HUES64 (cell line): ENCODE data around the gene ONECUT3.
"Not testable (repeated sequence)": the region's sequence is repeated elsewhere in the genome, so short reads cannot be mapped to it uniquely, and the experiment has no call there.

Experiments used
- H3K27ac ChIP-seq: 2 replicates; pipeline ENCODE4 v1.7.0; 2013; ENCODE audit warnings: low read depth, low read length, inconsistent platforms
- H3K27me3 ChIP-seq: 2 replicates; pipeline ENCODE4 v1.6.1; 2013; ENCODE audit warnings: mild to moderate bottlenecking, low read length; ENCODE audit not compliant: insufficient read depth
- H3K36me3 ChIP-seq: 2 replicates; pipeline ENCODE4 v1.6.1; 2013; ENCODE audit warnings: mild to moderate bottlenecking, low read length; ENCODE audit not compliant: insufficient read depth
- H3K4me1 ChIP-seq: 2 replicates; pipeline ENCODE4 v1.6.1; 2013; ENCODE audit warnings: mild to moderate bottlenecking, low read length, moderate library complexity; ENCODE audit not compliant: insufficient read depth
- H3K4me3 ChIP-seq: 2 replicates; pipeline ENCODE4 v1.5.1; 2013; ENCODE audit warnings: mild to moderate bottlenecking, low read length, moderate library complexity
- H3K9ac ChIP-seq: 2 replicates; pipeline ENCODE4 v1.6.1; 2013; ENCODE audit warnings: mild to moderate bottlenecking, low read depth, low read length
- H3K9me3 ChIP-seq: 2 replicates; pipeline ENCODE4 v1.6.1; 2013; ENCODE audit warnings: low read depth, low read length; ENCODE audit not compliant: insufficient read depth
- WGBS: fragments of 150-250, 120-280 bp; methylation state at CpG from one replicate; pipeline ENCODE4 v1.1.7; 2013; ENCODE audit warnings: missing lambda C conversion rate; 5-methylcytosine and 5-hydroxymethylcytosine counted together

The ONECUT3 gene

DNA sequence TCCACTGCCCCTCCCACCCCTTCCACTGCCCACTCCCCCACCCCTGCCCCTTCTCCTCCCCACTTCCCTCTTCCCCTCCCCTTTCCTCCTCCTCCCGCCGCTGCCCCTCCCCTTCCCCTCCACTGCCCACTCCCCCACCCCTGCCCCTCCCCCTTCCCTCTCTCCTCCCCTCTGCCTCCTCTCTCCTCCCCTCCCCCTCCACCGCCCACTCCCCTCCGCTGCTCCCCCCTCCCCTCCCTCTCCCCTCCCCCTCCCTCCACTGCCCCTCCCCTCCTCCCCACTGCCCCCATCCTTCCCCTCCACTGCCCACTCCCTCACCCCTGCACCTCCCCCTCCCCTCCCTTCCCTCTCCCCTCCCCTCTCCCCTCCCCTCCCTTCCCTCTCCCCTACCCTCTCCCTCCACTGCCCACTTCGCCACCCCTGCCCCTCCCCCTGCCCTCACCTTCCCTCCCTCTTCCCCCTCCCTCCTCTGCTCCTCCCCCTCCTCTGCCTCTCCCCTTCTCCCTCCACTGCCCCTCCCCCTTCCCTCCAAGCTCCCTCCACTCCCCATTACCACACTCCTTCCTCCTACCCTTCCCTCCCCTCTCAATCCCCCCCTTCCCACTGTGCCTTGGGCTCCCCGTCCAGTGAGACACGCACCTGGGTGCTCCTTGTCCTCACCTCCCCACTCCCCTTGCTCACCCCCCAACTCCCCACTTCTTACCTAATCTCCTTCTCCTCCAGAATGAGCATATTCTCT, 36.9 kb downstream of the ONECUT3 start:
- Histone ChIP-seq H3K36me3 (no peaks in the 10 kb centered on the region), H3K4me3 (peak overlapping the region; percentile 31), H3K27ac (no peak overlapping the region), H3K9ac (no peak overlapping the region), H3K27me3 (peaks cover 19% of the 10 kb centered on the region), H3K9me3 (no peaks in the 10 kb centered on the region), H3K4me1 (peaks cover 6% of the 10 kb centered on the region)
- 11% methylated on average over 3 of the region's 7 CpGs for WGBS

DNA sequence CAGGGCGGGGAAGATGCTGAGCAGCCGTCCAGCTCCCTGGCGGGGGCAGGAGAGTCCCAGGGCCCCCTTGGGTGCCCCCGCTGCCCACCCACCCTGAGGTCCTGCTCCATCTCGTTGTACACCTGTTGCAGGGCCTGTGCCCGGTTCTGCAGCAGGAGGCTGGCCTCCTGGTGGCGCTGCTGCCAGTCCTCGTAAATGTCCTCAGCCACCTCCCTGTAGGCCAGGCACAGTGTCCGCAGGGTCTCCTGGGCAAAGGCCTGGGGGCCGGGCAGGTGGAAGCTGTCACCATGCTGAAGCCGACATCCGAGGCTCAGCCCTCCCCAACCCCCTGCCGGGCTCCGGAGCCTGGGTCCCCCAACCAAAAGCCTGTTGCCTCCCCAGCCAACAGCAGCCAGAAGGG, 38.6 kb downstream of the ONECUT3 start:
- WGBS, result 88% methylated on average over 14 of the region's 14 CpGs
- H3K27ac ChIP-seq, result no peak overlapping the region
- peaks cover 19% of the 10 kb centered on the region for H3K27me3 ChIP-seq
- peaks cover 6% of the 10 kb centered on the region for H3K4me1 ChIP-seq
- no peak overlapping the region for H3K9ac ChIP-seq
- no peaks in the 10 kb centered on the region for H3K36me3 ChIP-seq
- H3K4me3 ChIP-seq, result no peak overlapping the region
- no peaks in the 10 kb centered on the region for H3K9me3 ChIP-seq

DNA sequence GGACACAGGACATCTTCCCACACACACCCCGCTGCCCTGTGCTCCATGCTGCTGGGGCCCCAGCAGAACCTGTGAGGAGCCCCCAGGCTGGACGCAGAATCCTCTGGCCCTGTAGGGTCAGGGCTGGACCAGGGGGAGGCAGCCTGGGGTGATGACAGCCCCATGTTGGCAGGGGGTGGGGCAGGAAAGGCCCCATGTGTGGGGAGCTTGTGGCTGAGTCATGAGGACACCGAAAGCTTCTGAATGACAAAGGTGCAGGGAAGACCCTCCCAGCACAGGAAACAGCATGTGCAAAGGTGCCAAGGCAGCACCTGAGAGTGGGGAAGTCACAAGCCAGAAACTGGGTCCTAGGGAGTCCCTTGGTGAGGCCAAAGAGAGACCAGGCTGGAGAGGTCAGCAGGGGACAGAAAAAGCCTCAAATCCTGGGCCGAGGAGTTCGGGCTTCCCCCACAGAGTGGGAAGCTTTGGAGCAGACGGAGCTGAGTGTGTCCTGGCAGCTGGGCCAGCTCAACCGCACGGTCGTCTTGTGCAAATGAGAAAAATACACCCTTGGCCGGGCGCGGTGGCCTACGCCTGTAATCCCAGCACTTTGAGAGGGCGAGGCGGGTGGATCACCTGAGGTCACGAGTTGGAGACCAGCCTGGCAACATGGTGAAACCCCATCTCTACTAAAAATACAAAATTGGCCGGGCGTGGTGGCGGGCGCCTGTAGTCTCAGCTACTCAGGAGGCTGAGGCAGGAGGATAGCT, 41.3 kb downstream of the ONECUT3 start:
- Histone ChIP-seq H3K4me1 (peaks cover 6% of the 10 kb centered on the region), H3K36me3 (no peaks in the 10 kb centered on the region), H3K27me3 (peaks cover 7% of the 10 kb centered on the region), H3K9ac (0 out of 2 replicates have a peak overlapping the region, but pooled peaks have one; percentile 38), H3K27ac (peak overlapping the region; percentile 40; the same call in 1 of the 2 replicates), H3K4me3 (no peak overlapping the region), H3K9me3 (no peaks in the 10 kb centered on the region)
- 76% methylated on average over 20 of the region's 20 CpGs for WGBS

DNA sequence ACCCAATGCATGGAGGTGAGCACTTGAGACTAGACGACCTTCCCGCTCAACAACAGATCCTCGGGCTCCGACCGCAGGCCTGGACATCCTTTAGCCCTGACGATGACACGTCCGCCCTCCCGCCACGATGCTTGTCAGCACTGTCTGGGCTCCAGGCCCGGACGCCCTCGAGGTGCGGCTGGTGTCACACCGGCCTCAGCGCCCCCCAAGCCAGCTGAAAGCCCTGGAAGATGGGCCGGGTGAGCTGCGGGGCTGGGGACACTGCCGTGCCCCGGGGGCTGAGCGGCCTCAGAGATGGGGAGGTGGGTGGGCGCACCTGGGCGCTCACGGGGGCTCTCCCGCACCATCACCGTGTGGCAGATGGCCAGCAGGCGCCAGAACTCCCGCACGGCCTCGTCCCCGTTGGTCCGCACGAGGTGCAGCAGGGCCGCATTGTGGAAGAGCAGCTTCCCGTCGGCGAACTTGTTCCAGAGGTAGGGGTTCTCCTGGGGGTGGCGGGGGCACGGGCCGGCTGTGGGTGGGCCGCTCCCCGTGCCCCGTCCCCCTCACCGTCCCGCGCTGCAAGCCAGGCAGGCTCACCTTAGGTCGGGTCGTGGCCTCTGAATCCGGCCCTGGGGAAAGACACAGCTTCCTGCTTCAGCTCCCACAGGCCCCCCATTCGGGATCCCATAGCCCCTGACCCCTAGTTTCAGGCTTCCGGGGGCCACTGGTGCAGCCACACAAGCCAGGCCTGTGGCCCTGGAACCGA, 43.3 kb downstream of the ONECUT3 start:
- H3K27me3 ChIP-seq, result no peaks in the 10 kb centered on the region; the same call in 1 of the 2 replicates
- 94% methylated on average over 52 of the region's 52 CpGs for WGBS
- no peak overlapping the region for H3K27ac ChIP-seq
- H3K4me3 ChIP-seq, result no peak overlapping the region
- H3K4me1 ChIP-seq, result peaks cover 6% of the 10 kb centered on the region
- H3K9me3 ChIP-seq, result no peaks in the 10 kb centered on the region
- H3K36me3 ChIP-seq, result no peaks in the 10 kb centered on the region
- no peak overlapping the region for H3K9ac ChIP-seq

DNA sequence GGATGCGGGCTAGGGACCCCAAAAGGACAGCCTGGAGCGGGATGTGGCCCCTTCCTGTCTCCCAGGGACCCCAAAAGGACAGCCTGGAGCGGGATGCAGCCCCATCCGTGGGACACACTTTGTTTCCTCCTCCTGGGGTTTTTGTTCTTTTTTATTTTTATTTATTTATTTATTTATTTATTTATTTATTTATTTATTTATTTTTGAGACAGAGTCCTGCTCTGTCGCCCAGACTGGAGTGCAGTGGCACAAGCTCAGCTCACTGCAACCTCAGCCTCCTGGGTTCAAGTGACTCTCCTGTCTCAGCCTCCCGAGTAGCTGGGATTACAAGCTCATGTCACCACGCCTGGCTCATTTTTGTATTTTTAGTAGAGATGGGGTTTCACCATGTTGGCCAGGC, 44.0 kb downstream of the ONECUT3 start:
- H3K27me3 ChIP-seq, H3K36me3 ChIP-seq, H3K9me3 ChIP-seq, H3K9ac ChIP-seq, H3K4me1 ChIP-seq, H3K4me3 ChIP-seq, H3K27ac ChIP-seq: not testable (repeated sequence)
- 89% methylated on average over 6 of the region's 7 CpGs for WGBS

DNA sequence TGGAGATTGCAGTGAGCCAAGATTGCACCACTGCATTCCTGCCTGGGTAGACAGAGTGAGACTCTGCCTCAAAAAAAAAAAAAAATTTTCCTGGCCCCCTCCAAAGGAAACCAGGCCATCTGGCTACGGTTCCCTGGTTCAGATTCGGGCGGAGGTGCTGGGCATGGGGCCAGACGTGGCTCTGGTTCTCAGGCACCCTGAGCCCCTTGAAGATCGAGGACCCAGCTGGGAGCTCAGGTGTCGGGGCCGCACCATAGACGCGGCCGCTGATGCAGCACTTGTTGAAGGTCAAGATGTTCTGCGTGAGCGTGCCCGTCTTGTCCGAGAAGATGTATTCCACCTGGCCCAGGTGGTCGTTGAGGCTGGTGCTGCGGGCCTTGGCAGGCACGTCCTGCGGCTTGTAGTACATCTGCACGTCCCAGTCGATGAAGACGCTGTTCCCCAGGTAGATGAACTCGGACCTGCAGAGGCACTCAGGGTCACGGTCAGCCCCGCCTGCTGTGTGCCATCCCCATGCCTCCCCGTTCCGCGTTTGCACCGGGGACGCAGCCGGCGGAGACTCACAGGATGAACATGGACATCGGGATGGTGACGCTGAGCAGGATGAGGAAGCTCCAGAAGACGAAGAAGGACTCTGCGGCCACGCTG, 46.5 kb downstream of the ONECUT3 start:
- Histone ChIP-seq H3K27ac (no peak overlapping the region), H3K4me3 (no peak overlapping the region), H3K36me3 (no peaks in the 10 kb centered on the region), H3K4me1 (peaks cover under 1% of the 10 kb centered on the region), H3K27me3 (no peaks in the 10 kb centered on the region; the same call in 1 of the 2 replicates), H3K9ac (no peak overlapping the region), H3K9me3 (no peaks in the 10 kb centered on the region)
- 94% methylated on average over 36 of the region's 36 CpGs for WGBS

DNA sequence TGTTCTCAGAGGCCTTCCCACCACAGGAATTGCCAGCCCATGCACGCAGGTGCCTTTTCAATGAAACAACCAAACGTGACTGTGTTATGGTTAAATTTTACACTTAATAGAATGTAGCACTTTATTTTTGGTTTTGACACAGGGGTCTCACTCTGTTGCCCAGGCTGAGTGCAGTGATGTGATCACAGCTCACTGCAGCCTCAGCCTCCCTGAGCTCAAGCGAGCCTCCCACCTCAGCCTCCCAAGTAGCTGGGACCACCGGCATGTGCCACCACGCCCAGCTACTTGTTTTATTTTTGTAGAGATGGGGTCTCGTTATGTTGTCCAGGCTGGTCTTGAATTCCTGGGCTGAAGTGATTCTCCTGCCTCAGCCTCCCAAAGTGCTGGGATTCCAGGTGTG, 51.6 kb downstream of the ONECUT3 start:
- H3K36me3 ChIP-seq, result no peaks in the 10 kb centered on the region
- 86% methylated on average over 5 of the region's 6 CpGs for WGBS

DNA sequence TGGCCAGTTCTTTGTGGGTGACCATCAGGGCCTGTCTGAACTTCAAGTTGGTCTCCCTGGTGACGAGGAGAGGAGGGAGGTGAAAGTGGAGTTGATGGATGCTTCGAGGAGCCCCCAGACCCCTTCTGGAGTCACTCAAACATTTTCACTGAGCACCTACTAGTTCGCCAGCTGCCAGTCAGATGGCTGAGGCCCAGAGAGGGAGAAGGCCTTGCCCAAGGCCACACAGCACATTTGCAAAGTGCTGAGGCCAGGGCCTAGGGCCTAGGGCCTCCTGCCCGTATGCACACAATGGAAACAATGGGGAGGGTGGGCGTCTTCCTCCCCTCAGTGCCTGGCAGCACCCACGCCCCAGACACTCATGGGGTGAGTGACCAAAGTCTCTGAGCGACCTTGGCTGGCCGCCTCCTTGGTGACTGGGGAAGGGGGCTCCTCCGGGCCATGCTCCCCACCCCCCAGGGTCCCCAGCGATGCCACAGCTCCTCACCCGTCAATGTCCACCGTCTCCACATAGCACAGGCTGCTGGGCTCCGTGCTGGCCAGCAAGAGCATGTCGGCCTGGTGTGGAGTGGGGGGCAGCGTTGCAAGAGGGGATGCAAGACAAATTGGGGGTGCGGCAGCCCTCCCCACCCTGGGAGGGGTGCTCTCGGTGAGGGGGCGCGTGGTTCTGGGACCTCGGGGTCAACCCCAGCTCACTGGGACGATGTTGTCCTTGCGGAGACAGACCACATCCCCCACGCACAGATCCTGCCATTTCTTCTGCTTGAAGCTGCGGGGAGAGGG, 52.3 kb downstream of the ONECUT3 start:
- H3K4me3 ChIP-seq, result no peak overlapping the region
- no peak overlapping the region for H3K9ac ChIP-seq
- H3K27me3 ChIP-seq, result no peaks in the 10 kb centered on the region
- H3K36me3 ChIP-seq, result no peaks in the 10 kb centered on the region
- 93% methylated on average over 22 of the region's 24 CpGs for WGBS
- H3K27ac ChIP-seq, result no peak overlapping the region
- H3K9me3 ChIP-seq, result no peaks in the 10 kb centered on the region
- no peaks in the 10 kb centered on the region for H3K4me1 ChIP-seq

More for the DNA sequence above, 51.6 kb downstream of the ONECUT3 start:
- H3K4me3 ChIP-seq, result no peak overlapping the region
- no peaks in the 10 kb centered on the region for H3K9me3 ChIP-seq
- H3K9ac ChIP-seq, result no peak overlapping the region
- no peaks in the 10 kb centered on the region for H3K4me1 ChIP-seq
- no peaks in the 10 kb centered on the region for H3K27me3 ChIP-seq
- no peak overlapping the region for H3K27ac ChIP-seq

DNA sequence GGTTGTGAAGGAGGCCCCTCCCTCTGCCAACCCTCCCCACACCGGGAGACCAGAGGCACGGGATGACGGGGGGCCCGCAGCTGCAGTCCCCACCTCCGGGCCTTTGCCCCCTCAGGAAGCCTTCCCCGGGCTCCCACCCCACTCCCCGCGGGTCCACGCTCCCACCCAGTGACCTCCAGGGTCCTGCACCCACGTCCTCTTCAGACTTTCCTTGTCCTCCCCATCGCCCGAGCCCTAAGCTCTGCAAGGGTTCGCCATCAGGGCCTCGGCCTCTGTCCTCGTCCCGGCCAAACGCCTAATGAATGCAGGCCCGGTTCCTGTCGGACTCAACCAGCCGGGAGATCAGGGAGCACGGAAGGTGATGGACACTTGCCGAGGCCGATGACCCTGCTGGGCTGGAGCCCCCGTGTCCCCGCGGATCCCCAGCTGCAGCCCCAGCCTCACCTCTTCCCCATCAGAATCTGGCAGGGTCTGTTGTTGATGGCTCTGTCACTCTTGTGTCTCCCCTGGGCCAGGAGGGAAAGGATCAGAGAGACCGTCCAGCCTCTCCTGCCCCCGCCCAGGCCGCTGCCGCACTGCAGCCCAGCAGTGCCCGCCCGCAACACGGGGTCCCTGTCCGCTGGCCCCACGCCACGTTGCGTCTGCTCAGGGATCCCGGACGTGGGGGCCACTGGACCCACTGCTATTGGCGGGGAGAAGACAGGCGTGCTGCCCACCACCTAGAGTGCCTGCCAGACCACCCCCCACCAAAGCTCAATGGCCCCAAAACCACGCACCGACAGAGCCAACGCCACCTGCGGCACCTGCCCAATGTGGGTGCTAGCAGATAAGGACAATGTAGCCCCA, 53.1 kb downstream of the ONECUT3 start:
- H3K4me1 ChIP-seq, result no peaks in the 10 kb centered on the region
- no peak overlapping the region for H3K9ac ChIP-seq
- no peak overlapping the region for H3K4me3 ChIP-seq
- 88% methylated on average over 45 of the region's 45 CpGs for WGBS
- no peak overlapping the region for H3K27ac ChIP-seq
- H3K9me3 ChIP-seq, result no peaks in the 10 kb centered on the region
- H3K27me3 ChIP-seq, result no peaks in the 10 kb centered on the region
- H3K36me3 ChIP-seq, result no peaks in the 10 kb centered on the region
